ENCODE results near the gene RICTOR.
A peak's percentile ranks its signal among the peaks of the same experiment; 100 is the strongest.

Gene RICTOR

GRCh38 chr5:38932854-38933408 is 141.3 kb downstream of the RICTOR start:
- ATAC-seq (no peak), DNase-seq (ENCODE audit: low spot score in 2 of 2) (no peak)
- Mint-ChIP-seq H3K27ac (no peak overlapping the region), H3K4me3 (no peak overlapping the region), H3K36me3 (peaks cover 17% of the 10 kb centered on the region), H3K4me1 (no peaks in the 10 kb centered on the region), H3K9me3 (no peaks in the 10 kb centered on the region)

- ATAC-seq: peak; percentile 58
- H3K4me3 Mint-ChIP-seq: no peak overlapping the region
- H3K9me3 Mint-ChIP-seq: no peaks in the 10 kb centered on the region
- H3K27ac Mint-ChIP-seq: no peak overlapping the region
- no peaks in the 10 kb centered on the region for H3K4me1 Mint-ChIP-seq
- no peak for DNase-seq (ENCODE audit: low spot score in 2 of 2)
- peaks cover 5% of the 10 kb centered on the region for H3K36me3 Mint-ChIP-seq
Measured at GRCh38 chr5:38931731-38932130, 142.5 kb downstream of the RICTOR start.

- ATAC-seq (no peak), DNase-seq (ENCODE audit: low spot score in 2 of 2) (no peak)
- no peaks in the 10 kb centered on the region for H3K9me3 Mint-ChIP-seq
- no peak overlapping the region for H3K27ac Mint-ChIP-seq
- no peak overlapping the region for H3K4me3 Mint-ChIP-seq
- no peaks in the 10 kb centered on the region for H3K4me1 Mint-ChIP-seq
- peaks cover 2% of the 10 kb centered on the region for H3K36me3 Mint-ChIP-seq
Measured at GRCh38 chr5:38929838-38930237, 144.4 kb downstream of the RICTOR start.

GRCh38 chr5:38927470-38927869 is 146.7 kb downstream of the RICTOR start:
- DNase-seq (ENCODE audit: low spot score in 2 of 2): no peak

GRCh38 chr5:38926121-38926520 is 148.1 kb downstream of the RICTOR start:
- Mint-ChIP-seq H3K36me3 (no peaks in the 10 kb centered on the region), H3K4me1 (no peaks in the 10 kb centered on the region), H3K27ac (no peak overlapping the region), H3K9me3 (no peaks in the 10 kb centered on the region), H3K4me3 (no peak overlapping the region)
- ATAC-seq (no peak), DNase-seq (ENCODE audit: low spot score in 2 of 2) (no peak)

More at GRCh38 chr5:38927470-38927869, 146.7 kb downstream of the RICTOR start:
- Mint-ChIP-seq H3K27ac (no peak overlapping the region), H3K4me3 (no peak overlapping the region), H3K9me3 (no peaks in the 10 kb centered on the region), H3K36me3 (no peaks in the 10 kb centered on the region), H3K4me1 (no peaks in the 10 kb centered on the region)
- no peak for ATAC-seq

GRCh38 chr5:38925154-38925925 is 148.9 kb downstream of the RICTOR start:
- no peaks in the 10 kb centered on the region for H3K36me3 Mint-ChIP-seq
- DNase-seq (ENCODE audit: low spot score in 2 of 2) (no peak), ATAC-seq (no peak)
- no peaks in the 10 kb centered on the region for H3K4me1 Mint-ChIP-seq
- H3K27ac Mint-ChIP-seq: no peak overlapping the region
- no peak overlapping the region for H3K4me3 Mint-ChIP-seq
- no peaks in the 10 kb centered on the region for H3K9me3 Mint-ChIP-seq

- Mint-ChIP-seq H3K4me3 (no peak overlapping the region), H3K4me1 (no peaks in the 10 kb centered on the region), H3K36me3 (no peaks in the 10 kb centered on the region), H3K9me3 (no peaks in the 10 kb centered on the region), H3K27ac (no peak overlapping the region)
- DNase-seq (ENCODE audit: low spot score in 2 of 2) (no peak), ATAC-seq (no peak)
Measured at GRCh38 chr5:38923661-38924451, 150.3 kb downstream of the RICTOR start.

GRCh38 chr5:38922199-38922598 is 152.0 kb downstream of the RICTOR start:
- DNase-seq (ENCODE audit: low spot score in 2 of 2) (peak in 1 of 2 donors; percentile 68), ATAC-seq (peak; percentile 79)
- no peaks in the 10 kb centered on the region for H3K4me1 Mint-ChIP-seq
- no peak overlapping the region for H3K27ac Mint-ChIP-seq
- no peaks in the 10 kb centered on the region for H3K36me3 Mint-ChIP-seq
- no peak overlapping the region for H3K4me3 Mint-ChIP-seq
- H3K9me3 Mint-ChIP-seq: no peaks in the 10 kb centered on the region

GRCh38 chr5:38921174-38921573 is 153.0 kb downstream of the RICTOR start:
- DNase-seq (ENCODE audit: low spot score in 2 of 2) (no peak), ATAC-seq (no peak)
- H3K9me3 Mint-ChIP-seq: no peaks in the 10 kb centered on the region
- H3K27ac Mint-ChIP-seq: no peak overlapping the region
- H3K4me3 Mint-ChIP-seq: no peak overlapping the region
- H3K36me3 Mint-ChIP-seq: no peaks in the 10 kb centered on the region
- H3K4me1 Mint-ChIP-seq: no peaks in the 10 kb centered on the region

- no peaks in the 10 kb centered on the region for H3K9me3 Mint-ChIP-seq
- no peaks in the 10 kb centered on the region for H3K4me1 Mint-ChIP-seq
- no peak overlapping the region for H3K4me3 Mint-ChIP-seq
- no peaks in the 10 kb centered on the region for H3K36me3 Mint-ChIP-seq
- ATAC-seq (no peak), DNase-seq (ENCODE audit: low spot score in 2 of 2) (no peak)
- no peak overlapping the region for H3K27ac Mint-ChIP-seq
Measured at GRCh38 chr5:38916802-38917201, 157.4 kb downstream of the RICTOR start.

- no peaks in the 10 kb centered on the region for H3K36me3 Mint-ChIP-seq
- no peak for DNase-seq (ENCODE audit: low spot score in 2 of 2)
- no peak overlapping the region for H3K4me3 Mint-ChIP-seq
- H3K9me3 Mint-ChIP-seq: peaks cover 7% of the 10 kb centered on the region
- no peak for ATAC-seq
- no peak overlapping the region for H3K27ac Mint-ChIP-seq
- no peaks in the 10 kb centered on the region for H3K4me1 Mint-ChIP-seq
Measured at GRCh38 chr5:38913714-38914113, 160.5 kb downstream of the RICTOR start.

GRCh38 chr5:38911933-38912332 is 162.3 kb downstream of the RICTOR start:
- H3K4me1 Mint-ChIP-seq: no peaks in the 10 kb centered on the region
- peaks cover 7% of the 10 kb centered on the region for H3K9me3 Mint-ChIP-seq
- H3K4me3 Mint-ChIP-seq: no peak overlapping the region
- no peak overlapping the region for H3K27ac Mint-ChIP-seq
- no peak for ATAC-seq
- no peak for DNase-seq (ENCODE audit: low spot score in 2 of 2)
- H3K36me3 Mint-ChIP-seq: no peaks in the 10 kb centered on the region

GRCh38 chr5:38906503-38906902 is 167.7 kb downstream of the RICTOR start:
- Mint-ChIP-seq H3K36me3 (no peaks in the 10 kb centered on the region), H3K4me1 (no peaks in the 10 kb centered on the region), H3K4me3 (no peak overlapping the region), H3K27ac (no peak overlapping the region), H3K9me3 (peaks cover 7% of the 10 kb centered on the region)
- DNase-seq (ENCODE audit: low spot score in 2 of 2) (no peak), ATAC-seq (no peak)

- H3K36me3 Mint-ChIP-seq: no peaks in the 10 kb centered on the region
Measured at GRCh38 chr5:38905516-38905915, 168.7 kb downstream of the RICTOR start.

GRCh38 chr5:38899936-38900335 is 174.3 kb downstream of the RICTOR start:
- DNase-seq (ENCODE audit: low spot score in 2 of 2) (no peak), ATAC-seq (no peak)
- H3K36me3 Mint-ChIP-seq: no peaks in the 10 kb centered on the region
- no peak overlapping the region for H3K27ac Mint-ChIP-seq
- H3K9me3 Mint-ChIP-seq: peaks cover 3% of the 10 kb centered on the region
- no peaks in the 10 kb centered on the region for H3K4me1 Mint-ChIP-seq
- H3K4me3 Mint-ChIP-seq: no peak overlapping the region

More at GRCh38 chr5:38905516-38905915, 168.7 kb downstream of the RICTOR start:
- no peak overlapping the region for H3K27ac Mint-ChIP-seq
- no peaks in the 10 kb centered on the region for H3K4me1 Mint-ChIP-seq
- peaks cover 7% of the 10 kb centered on the region for H3K9me3 Mint-ChIP-seq
- ATAC-seq: no peak
- no peak for DNase-seq (ENCODE audit: low spot score in 2 of 2)
- no peak overlapping the region for H3K4me3 Mint-ChIP-seq

- H3K27ac Mint-ChIP-seq: no peak overlapping the region
- H3K4me3 Mint-ChIP-seq: no peak overlapping the region
- ATAC-seq (no peak), DNase-seq (ENCODE audit: low spot score in 2 of 2) (no peak)
- H3K9me3 Mint-ChIP-seq: peaks cover 3% of the 10 kb centered on the region
- no peaks in the 10 kb centered on the region for H3K36me3 Mint-ChIP-seq
- H3K4me1 Mint-ChIP-seq: no peaks in the 10 kb centered on the region
Measured at GRCh38 chr5:38896760-38897159, 177.4 kb downstream of the RICTOR start.

Measured in stimulated activated effector memory CD8-positive, alpha-beta T cell treated with anti-CD3 and anti-CD28 coated beads, Interleukin-12 subunit alpha, Interleukin-12 subunit beta, amount 100 ng/mL, for 72 hours (primary cell).